Psoas muscle (tissue), 8 donors: ENCODE data around the gene LRRK1. TPM values are rescaled to one million over a fixed set of nuclear protein-coding genes. Genes with fewer than 3 reads are reported as not detected.

Experiments
- ATAC-seq, 4 donors: fragments of 200-7000 bp; cut with Tn5 transposase; one replicate each; pipeline ENCODE4 v1.9.1; 2020; ENCODE audit warnings: moderate library complexity in 3 of 4, mild to moderate bottlenecking in 2 of 4
- DNase-seq, 2 donors: peaks; one replicate each; pipeline ENCODE4 v3.0.0-alpha.2; 2020
- H3K27ac ChIP-seq: fragments of 200-600 bp; one replicate; pipeline ENCODE4 v1.8.0; 2022
- H3K27me3 ChIP-seq, 3 donors: fragments of 200-600 bp in 1 of 3; one replicate each; pipeline versions ENCODE4 v1.6.1 to v1.8.0; 2013 to 2022; ENCODE audit warnings: low read length in 2 of 3, mild to moderate bottlenecking in 2 of 3, moderate library complexity in 1 of 3; ENCODE audit not compliant: insufficient read depth in 3 of 3
- H3K36me3 ChIP-seq, 2 donors: fragments of 200-600 bp in 1 of 2; one replicate each; pipeline versions ENCODE4 v1.6.1 to v1.8.0; 2013 to 2022; ENCODE audit warnings: low read depth in 1 of 2, mild to moderate bottlenecking in 1 of 2, moderate library complexity in 1 of 2; ENCODE audit not compliant: insufficient read depth in 1 of 2
- H3K4me1 ChIP-seq: fragments of 200-600 bp; one replicate; pipeline ENCODE4 v1.8.0; 2022
- H3K4me3 ChIP-seq: fragments of 200-600 bp; one replicate; pipeline ENCODE4 v1.8.0; 2022; ENCODE audit warnings: mild to moderate bottlenecking
- H3K9me3 ChIP-seq: fragments of 200-600 bp; one replicate; pipeline ENCODE4 v1.8.0; 2022
- WGBS, 3 donors: extraction: QIAGEN DNeasy Blood & Tissue Kit; methylation state at CpG; one replicate each; pipeline versions ENCODE4 v1.1.6 to v1.1.7; 2013; 5-methylcytosine and 5-hydroxymethylcytosine counted together
- intact Hi-C, 2 donors: fragments of 100-400 bp; cut with DNase I; formaldehyde crosslinking; loops; one replicate each; pipeline versions ENCODE4 v1.11.0 to v1.14.2; 2022
- polyA plus RNA-seq, 3 donors: library from polyadenylated mRNA; stranded (reverse); fragments of 200-250 nt; gene quantifications; one replicate each; pipeline ENCODE4 v1.2.3, GENCODE V29; 2013
- total RNA-seq, 4 donors: library from RNA; stranded (reverse); fragmentation: NEBNext Ultra II Directional in 2 of 4; extraction: Animal tissue kit (Norgen Biotek cat#: 25700) in 2 of 4; gene quantifications; one replicate each; pipeline versions ENCODE4 v1.2.1 to v1.2.4, GENCODE V29; 2021 to 2023
- TF ChIP-seq, protein P1 (sequence below): fragments of 200-600 bp; IDR thresholded peaks from one replicate; pipeline ENCODE4 v1.8.0; 2022; ENCODE audit warnings: antibody characterized with exemption
- donor health status: healthy with polysubstance abuse.
- donor health status: DM: no; HTN: no; CAD: no; lungs with moderate emphysema.
- donor health status: Bipolar disorder and iron deficiency.
- donor health status: healthy.
- donor health status: DM: yes; HTN: yes; CAD: no.
- donor health status: DM: no; HTN: no; CAD: no.
- donor health status: DM: no; HTN: no; CAD: no.
- donor health status: DM: yes; HTN: yes; CAD: no.

The LRRK1 gene
- total and polyA plus RNA-seq, 7 donors, result 0.91 to 7.6 (median 2.6) TPM

DNA sequence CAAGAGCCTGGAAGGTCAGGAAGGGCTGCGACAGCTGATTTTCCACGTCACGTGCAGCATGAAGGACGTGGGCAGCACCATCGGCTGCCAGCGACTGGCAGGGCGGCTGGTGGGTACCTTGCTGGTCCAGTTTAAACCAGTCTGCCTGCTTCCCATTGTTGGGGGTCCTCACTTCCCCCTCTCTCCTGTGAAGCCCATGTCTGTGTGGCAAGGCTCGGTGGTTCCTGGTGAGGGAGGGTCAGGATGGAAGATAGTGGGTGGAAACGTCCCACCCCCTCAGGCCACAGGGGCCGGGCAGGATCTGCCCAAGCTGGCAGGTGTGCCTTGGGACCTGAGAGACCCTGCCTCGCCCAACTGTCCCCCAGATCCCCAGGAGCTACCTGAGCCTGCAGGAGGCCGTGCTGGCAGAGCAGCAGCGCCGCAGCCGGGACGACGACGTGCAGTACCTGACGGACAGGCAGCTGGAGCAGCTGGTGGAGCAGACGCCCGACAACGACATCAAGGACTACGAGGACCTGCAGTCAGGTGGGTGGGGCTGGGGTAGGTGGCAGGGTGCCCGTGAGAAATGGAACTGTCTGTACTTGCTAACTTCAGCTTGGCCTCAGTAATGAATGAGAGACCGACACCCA is 108.2 kb downstream of the LRRK1 start:
- Histone ChIP-seq H3K4me1 (no peaks in the 10 kb centered on the region), H3K27me3 (no peaks in the 10 kb centered on the region), H3K4me3 (no peak overlapping the region), H3K27ac (no peak overlapping the region), H3K36me3 (peaks cover 0 to 17% of the 10 kb centered on the region in 2 donors), H3K9me3 (no peaks in the 10 kb centered on the region)
- DNase-seq (no peak), ATAC-seq (no peak)
- 71 to 88% (median 75%) methylated on average over 22 to 25 of the region's 25 CpGs for WGBS, 3 donors
- TF ChIP-seq, protein P1, sequence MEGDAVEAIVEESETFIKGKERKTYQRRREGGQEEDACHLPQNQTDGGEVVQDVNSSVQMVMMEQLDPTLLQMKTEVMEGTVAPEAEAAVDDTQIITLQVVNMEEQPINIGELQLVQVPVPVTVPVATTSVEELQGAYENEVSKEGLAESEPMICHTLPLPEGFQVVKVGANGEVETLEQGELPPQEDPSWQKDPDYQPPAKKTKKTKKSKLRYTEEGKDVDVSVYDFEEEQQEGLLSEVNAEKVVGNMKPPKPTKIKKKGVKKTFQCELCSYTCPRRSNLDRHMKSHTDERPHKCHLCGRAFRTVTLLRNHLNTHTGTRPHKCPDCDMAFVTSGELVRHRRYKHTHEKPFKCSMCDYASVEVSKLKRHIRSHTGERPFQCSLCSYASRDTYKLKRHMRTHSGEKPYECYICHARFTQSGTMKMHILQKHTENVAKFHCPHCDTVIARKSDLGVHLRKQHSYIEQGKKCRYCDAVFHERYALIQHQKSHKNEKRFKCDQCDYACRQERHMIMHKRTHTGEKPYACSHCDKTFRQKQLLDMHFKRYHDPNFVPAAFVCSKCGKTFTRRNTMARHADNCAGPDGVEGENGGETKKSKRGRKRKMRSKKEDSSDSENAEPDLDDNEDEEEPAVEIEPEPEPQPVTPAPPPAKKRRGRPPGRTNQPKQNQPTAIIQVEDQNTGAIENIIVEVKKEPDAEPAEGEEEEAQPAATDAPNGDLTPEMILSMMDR, result no peak
- intact Hi-C loops, result no loop called here

DNA sequence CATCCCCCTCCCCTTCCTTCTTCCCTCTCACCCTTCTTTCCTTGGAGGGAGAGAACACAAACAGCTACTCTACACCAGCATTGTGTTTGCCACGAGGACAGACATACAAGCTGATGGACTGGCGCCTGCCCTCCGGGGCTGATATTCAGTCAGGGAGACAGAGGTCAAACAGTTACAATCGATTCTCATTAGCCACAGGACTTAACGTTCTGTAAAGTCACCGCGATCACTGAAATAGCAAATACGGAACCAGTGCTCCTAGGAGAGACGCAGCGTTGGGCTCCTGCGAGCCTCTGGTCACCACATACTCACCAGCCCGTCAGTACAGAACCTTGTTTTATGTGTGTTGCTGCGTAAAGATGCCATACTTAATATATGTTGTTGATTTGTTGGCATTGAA is 108.8 kb downstream of the LRRK1 start:
- no peak for ATAC-seq
- Histone ChIP-seq H3K36me3 (peaks cover 0 to 17% of the 10 kb centered on the region in 2 donors), H3K27ac (no peak overlapping the region), H3K4me3 (no peak overlapping the region), H3K4me1 (no peaks in the 10 kb centered on the region), H3K27me3 (no peaks in the 10 kb centered on the region), H3K9me3 (no peaks in the 10 kb centered on the region)
- intact Hi-C loops, result no loop called here
- no peak for DNase-seq
- WGBS, 3 donors, result 79 to 85% (median 84%) methylated on average over 13 of the region's 13 CpGs
- TF ChIP-seq, protein P1, result no peak

DNA sequence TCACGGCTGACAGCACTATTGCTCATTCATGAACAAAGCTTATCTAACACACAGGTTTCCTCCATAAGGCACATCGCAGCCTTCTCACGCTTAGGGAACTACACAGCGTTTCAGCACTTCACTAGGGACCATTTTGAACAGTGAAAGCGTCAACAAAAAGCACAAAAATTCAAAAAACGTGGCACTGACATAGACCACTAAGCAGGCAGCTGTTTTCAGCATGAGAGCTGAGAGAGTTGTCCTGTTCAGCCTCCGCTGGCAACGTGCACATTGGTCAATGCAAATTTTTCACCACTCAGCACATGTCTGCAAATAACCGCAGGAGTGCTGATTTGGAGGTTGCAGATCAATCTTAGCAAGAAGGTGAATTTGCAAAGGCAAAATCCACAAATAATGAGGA is 109.2 kb downstream of the LRRK1 start:
- no peaks in the 10 kb centered on the region for H3K27me3 ChIP-seq

DNA sequence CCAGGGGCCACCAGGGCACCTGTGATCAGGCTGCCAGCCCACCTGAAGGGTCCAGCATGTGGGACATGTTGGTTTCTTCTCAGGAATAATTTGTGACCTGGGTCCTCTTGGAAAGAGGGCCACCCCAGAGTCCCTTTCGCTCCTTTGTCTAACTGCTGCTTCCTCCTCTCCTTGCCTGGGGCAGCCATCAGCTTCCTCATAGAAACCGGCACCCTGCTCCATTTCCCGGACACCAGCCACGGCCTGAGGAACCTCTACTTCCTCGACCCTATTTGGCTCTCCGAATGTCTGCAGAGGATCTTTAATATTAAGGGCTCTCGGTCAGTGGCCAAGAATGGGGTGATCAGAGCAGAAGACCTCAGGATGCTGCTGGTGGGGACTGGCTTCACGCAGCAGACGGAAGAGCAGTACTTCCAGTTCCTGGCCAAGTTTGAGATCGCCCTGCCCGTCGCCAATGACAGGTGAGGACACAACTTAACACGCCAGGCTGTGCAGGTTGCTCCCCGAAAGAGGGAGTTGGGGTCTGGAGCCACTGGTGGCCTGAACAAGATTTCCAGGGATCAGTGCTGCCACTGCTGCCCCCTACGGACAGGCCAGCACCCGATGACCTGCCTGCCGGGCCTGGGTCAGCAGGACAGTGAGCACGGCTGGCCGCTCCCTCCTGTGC is 109.7 kb downstream of the LRRK1 start:
- Histone ChIP-seq H3K27me3 (no peaks in the 10 kb centered on the region), H3K36me3 (peaks cover 0 to 17% of the 10 kb centered on the region in 2 donors), H3K4me1 (no peaks in the 10 kb centered on the region), H3K27ac (no peak overlapping the region), H3K4me3 (no peak overlapping the region), H3K9me3 (peaks cover 5% of the 10 kb centered on the region)
- TF ChIP-seq, protein P1, result no peak
- WGBS, 3 donors, result 83 to 92% (median 90%) methylated on average over 19 of the region's 19 CpGs
- intact Hi-C loops, result no loop called here
- ATAC-seq, result no peak
- DNase-seq, result no peak

More for the DNA sequence above, 109.2 kb downstream of the LRRK1 start:
- ATAC-seq (no peak), DNase-seq (no peak)
- Histone ChIP-seq H3K9me3 (no peaks in the 10 kb centered on the region), H3K4me3 (no peak overlapping the region), H3K27ac (no peak overlapping the region), H3K4me1 (no peaks in the 10 kb centered on the region), H3K36me3 (peaks cover 0 to 17% of the 10 kb centered on the region in 2 donors)
- intact Hi-C loops, result no loop called here
- whole genome bisulfite sequencing, 3 donors, result 68 to 79% (median 73%) methylated on average over 9 of the region's 9 CpGs
- TF ChIP-seq, protein P1, result no peak
